ENCODE results near the gene CSNK1A1. TPM values are rescaled to one million over a fixed set of nuclear protein-coding genes. Genes with fewer than 3 reads are reported as not detected.
A peak's percentile ranks its signal among the peaks of the same experiment; 100 is the strongest.

Gene CSNK1A1
- total RNA-seq, 1 experiment from 2014 or later = 287 TPM

DNA sequence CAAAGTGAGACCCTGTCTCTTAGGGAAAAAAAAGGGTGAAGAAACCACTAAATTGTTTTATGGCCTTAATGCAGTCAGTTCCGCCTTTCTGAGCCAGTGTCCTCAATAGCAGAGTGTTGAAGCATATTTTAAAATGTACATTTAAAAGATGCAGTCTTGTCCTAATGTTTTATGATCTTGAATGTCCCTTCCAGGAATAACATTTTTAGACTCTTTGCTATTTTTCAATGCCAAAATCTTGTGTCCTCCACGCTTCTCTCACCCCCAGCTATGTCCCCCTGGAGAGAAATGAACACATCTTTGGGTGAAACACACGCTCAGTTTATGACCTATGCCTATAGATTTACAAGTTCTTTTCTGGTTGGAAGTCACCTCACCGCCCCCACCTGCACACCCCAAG is 69.8 kb downstream of the CSNK1A1 start:
- intact Hi-C loops (cut with micrococcal nuclease; ENCODE audit: unreplicated experiment) (no loop called here), in situ Hi-C loops (cut with HindIII; ENCODE audit: low pct_unique_long_range_greater_than_20kb, low sequenced_read_pairs) (no loop called here)
- Histone ChIP-seq H3K4me1 (ENCODE audit: control insufficient read depth, insufficient read depth, low read length) (peaks cover 31% of the 10 kb centered on the region), H3K4me3 (ENCODE audit: low read depth in 2 of 2, low read length in 2 of 2) (no peak overlapping the region), H3K36me3 (ENCODE audit: control insufficient read depth, insufficient read depth, low read length) (no peaks in the 10 kb centered on the region), H3K27ac (ENCODE audit: low read length) (peak overlapping the region; percentile 66), H3K9me3 (ENCODE audit: control insufficient read depth, insufficient read depth, low read depth, low read length) (no peaks in the 10 kb centered on the region), H3K27me3 (ENCODE audit: control insufficient read depth, insufficient read depth, low read length) (no peaks in the 10 kb centered on the region)
- TF ChIP-seq SIN3A (IDR thresholded peaks at IDR 0.05; ENCODE audit: borderline replicate concordance, insufficient read depth, low read depth, low read length) (no peak), TCF7L2 (IDR thresholded peaks at IDR 0.05; ENCODE audit: low read depth, low read length) (no peak), REST (IDR thresholded peaks at IDR 0.05; ENCODE audit: insufficient read depth in 1 of 2, low read depth in 2 of 2, low read length in 1 of 2) (no peak), POLR2AphosphoS5 (IDR thresholded peaks at IDR 0.05; ENCODE audit: low read depth, low read length) (no peak)
- TF ChIP-seq, protein P1, sequence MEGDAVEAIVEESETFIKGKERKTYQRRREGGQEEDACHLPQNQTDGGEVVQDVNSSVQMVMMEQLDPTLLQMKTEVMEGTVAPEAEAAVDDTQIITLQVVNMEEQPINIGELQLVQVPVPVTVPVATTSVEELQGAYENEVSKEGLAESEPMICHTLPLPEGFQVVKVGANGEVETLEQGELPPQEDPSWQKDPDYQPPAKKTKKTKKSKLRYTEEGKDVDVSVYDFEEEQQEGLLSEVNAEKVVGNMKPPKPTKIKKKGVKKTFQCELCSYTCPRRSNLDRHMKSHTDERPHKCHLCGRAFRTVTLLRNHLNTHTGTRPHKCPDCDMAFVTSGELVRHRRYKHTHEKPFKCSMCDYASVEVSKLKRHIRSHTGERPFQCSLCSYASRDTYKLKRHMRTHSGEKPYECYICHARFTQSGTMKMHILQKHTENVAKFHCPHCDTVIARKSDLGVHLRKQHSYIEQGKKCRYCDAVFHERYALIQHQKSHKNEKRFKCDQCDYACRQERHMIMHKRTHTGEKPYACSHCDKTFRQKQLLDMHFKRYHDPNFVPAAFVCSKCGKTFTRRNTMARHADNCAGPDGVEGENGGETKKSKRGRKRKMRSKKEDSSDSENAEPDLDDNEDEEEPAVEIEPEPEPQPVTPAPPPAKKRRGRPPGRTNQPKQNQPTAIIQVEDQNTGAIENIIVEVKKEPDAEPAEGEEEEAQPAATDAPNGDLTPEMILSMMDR (IDR thresholded peaks at IDR 0.05) = no peak
- CTCF ChIA-PET = no interaction called here
- DNase-seq (ENCODE audit: low read depth, low spot score) (no peak), ATAC-seq (no peak)
- BruUV-seq (replicated peaks) = no TSS peak
- POLR2A ChIA-PET = no interaction called here

GRCh38 chr5:149478761-149479160 is 72.5 kb downstream of the CSNK1A1 start:
- no peaks in the 10 kb centered on the region for H3K36me3 ChIP-seq (ENCODE audit: control insufficient read depth, insufficient read depth, low read length)
- ChIA-PET CTCF (no interaction called here), POLR2A (no interaction called here)
- intact Hi-C loops (cut with micrococcal nuclease; ENCODE audit: unreplicated experiment) = no loop called here
- ATAC-seq (no peak), DNase-seq (ENCODE audit: low read depth, low spot score) (no peak)
- H3K4me1 ChIP-seq (ENCODE audit: control insufficient read depth, insufficient read depth, low read length) = peaks cover 18% of the 10 kb centered on the region
- TF ChIP-seq TCF7L2 (IDR thresholded peaks at IDR 0.05; ENCODE audit: low read depth, low read length) = no peak
- TF ChIP-seq, protein P1 (IDR thresholded peaks at IDR 0.05) = no peak
- TF ChIP-seq POLR2AphosphoS5 (IDR thresholded peaks at IDR 0.05; ENCODE audit: low read depth, low read length) = no peak
- no peak for TF ChIP-seq SIN3A (IDR thresholded peaks at IDR 0.05; ENCODE audit: borderline replicate concordance, insufficient read depth, low read depth, low read length)
- no peak for TF ChIP-seq REST (IDR thresholded peaks at IDR 0.05; ENCODE audit: insufficient read depth in 1 of 2, low read depth in 2 of 2, low read length in 1 of 2)
- H3K27me3 ChIP-seq (ENCODE audit: control insufficient read depth, insufficient read depth, low read length) = no peaks in the 10 kb centered on the region
- H3K4me3 ChIP-seq (ENCODE audit: low read depth in 2 of 2, low read length in 2 of 2) = no peak overlapping the region
- in situ Hi-C loops (cut with HindIII; ENCODE audit: low pct_unique_long_range_greater_than_20kb, low sequenced_read_pairs) = no loop called here
- no TSS peak for BruUV-seq (replicated peaks)
- H3K27ac ChIP-seq (ENCODE audit: low read length) = 0 out of 2 replicates have a peak overlapping the region, but pooled peaks have one; percentile 2
- H3K9me3 ChIP-seq (ENCODE audit: control insufficient read depth, insufficient read depth, low read depth, low read length) = no peaks in the 10 kb centered on the region

Measured in Panc1 (cell line).